DMS79 treated with DMSO at 0.1 percent for 48 hours (cell line): ENCODE measurements around the gene TLCD1.
"Not testable (repeated sequence)": the region's sequence is repeated elsewhere in the genome, so short reads cannot be mapped to it uniquely, and the experiment has no call there.

Experiments
- DNase-seq: peaks from one replicate; lab custom pipeline; 2025; lab: John Stamatoyannopoulos, UW

Gene TLCD1

DNA sequence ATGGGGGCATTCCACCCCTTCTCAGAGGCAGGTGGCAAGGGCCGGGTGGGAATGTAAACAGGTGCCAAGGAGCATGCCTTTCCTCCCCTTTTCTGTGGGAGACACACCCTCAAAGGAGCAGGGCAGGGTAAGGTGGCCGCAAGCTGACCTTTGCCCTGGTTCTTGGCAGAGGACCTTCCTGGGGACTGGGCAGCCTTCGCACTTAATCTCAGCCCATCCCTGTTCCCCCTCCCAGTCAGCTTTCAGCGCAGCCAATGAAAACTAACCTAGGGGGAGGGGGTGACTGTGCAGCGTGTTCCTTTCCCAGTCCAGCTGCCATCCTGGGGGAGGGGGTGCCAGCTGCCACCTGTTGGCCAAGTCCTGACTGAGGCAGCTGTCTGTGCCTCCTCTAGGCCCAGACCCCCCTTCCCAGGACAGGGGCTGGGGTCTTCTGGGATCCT is 20.6 kb upstream of the TLCD1 start:
- peak; percentile 76 for DNase-seq

GRCh38 chr17:28745786-28746411 is 19.9 kb upstream of the TLCD1 start:
- peak; percentile 12 for DNase-seq

DNA sequence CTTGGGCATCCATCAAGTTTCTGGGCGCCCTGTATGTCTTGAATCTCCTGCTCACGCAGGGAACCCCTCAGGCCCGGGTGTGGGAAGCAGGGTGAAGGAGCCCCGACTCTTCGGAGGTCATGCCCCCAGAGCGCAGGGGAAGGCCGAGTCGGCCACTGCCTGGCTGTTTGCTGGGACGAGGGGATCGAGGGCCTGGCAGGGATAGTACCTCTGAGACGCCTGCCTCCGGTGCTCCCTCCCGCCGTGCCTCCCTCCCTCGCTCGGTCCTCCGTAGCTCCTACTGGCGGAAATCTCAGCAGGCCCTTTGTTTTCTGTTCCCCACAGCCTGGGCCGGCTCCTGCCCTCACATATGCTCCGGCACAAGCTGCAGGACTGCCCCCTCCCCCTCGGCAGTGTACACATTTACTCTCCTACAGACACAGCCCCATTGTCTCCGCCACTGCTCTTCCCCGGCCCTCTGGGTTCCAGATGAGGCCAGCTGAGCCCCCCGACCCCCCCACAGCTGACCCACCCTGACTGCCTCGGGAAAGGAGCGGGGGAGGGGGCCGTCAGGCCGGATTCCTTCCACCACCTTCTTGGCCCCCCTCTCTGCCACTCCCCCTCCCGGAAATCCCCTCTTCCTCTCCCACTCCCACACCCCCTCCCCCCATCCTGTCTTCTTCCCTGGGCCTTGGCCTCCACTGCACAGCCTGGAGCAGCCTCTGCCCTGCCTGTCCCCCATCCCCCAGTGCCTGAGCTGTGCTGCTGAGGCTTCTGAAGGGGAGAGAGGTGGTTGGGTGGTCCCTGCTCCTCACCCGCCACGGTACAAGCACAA is 19.1 kb upstream of the TLCD1 start:
- DNase-seq: no peak

DNA sequence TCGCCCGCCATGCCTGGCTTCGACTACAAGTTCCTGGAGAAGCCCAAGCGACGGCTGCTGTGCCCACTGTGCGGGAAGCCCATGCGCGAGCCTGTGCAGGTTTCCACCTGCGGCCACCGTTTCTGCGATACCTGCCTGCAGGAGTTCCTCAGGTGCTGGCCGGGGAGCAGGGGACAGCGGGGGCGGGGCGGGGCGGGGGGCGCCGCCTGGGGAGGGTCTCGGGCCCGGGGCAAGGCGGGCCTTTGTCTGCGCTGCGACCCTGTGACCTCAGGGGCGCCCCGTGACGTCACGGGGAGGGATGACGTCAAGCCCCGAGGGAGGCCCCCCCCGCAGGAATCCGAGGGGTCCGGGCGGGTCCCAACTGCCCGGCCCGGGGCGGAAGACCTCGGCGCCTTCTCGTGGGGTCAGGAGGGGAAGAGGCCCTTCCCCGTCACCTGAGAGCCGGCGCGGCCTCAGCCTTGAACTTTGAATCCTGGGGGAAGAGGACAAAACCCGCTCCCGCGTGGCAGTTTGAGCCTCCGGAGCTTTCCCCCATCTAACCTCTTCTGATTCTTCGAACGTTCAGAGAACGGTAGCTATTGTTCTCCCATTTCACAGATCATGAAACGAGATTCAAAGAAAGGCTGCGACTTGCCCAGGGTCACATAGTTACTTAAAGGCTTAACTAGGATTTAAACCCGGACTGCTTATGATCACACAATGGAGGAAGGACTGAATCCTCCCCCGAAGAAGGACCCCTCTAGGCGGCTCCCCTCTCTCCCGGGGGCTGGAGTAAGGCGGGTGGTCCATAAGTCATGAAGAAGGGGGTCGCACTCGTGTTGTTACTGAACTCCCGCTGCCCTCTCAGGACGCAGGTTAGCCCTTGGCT is 18.3 kb upstream of the TLCD1 start:
- peak; percentile 14 for DNase-seq

DNA sequence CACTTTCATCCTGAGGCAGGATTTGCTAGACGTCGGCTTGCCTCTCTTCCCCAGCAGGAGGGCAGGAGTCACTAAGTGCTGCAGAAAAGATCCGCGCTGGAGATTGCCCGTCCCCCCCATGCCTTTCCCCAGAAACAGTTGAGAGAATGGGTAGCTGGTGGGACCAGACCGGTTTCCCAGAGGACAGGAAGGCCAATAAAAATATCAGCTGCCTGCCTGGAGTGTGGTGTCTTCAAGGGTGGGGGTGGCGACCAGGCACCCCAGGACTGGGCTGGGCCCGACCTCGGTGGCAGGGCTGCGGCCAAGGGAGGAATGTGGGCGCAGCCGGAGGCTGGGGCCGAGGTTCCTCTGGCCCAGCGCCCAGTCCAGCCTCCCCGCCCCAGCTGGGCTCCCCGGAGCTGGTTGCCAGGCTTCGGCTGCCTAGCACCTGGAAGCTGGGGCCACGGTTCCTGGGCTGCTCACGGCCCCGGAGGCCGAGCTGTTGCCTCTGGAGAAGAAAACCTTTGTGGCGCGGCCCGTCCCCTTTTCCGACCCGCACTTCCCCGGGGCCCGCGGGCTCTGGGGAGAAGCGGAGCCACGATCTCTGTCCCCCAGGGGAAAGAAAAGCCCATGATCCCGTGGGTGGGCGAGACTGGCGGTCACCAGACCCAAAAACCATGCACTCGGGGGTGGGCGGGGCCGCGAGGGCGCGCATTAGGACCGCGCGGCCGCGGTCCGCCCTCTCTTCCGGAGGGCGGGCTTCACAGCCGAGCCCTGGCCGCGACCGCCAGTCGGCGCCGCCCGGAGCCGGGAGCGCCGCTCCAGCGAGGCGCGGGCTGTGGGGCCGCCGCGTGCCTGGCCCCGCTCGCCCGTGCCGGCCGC is 17.4 kb upstream of the TLCD1 start, which contains the start of gene TRAF4:
Gene TRAF4, plus strand, starts transcription at position 769 of the 861 bp plus-strand sequence. CDS start 102 bp downstream, outside the sequence.
- peak; percentile 58 for DNase-seq

DNA sequence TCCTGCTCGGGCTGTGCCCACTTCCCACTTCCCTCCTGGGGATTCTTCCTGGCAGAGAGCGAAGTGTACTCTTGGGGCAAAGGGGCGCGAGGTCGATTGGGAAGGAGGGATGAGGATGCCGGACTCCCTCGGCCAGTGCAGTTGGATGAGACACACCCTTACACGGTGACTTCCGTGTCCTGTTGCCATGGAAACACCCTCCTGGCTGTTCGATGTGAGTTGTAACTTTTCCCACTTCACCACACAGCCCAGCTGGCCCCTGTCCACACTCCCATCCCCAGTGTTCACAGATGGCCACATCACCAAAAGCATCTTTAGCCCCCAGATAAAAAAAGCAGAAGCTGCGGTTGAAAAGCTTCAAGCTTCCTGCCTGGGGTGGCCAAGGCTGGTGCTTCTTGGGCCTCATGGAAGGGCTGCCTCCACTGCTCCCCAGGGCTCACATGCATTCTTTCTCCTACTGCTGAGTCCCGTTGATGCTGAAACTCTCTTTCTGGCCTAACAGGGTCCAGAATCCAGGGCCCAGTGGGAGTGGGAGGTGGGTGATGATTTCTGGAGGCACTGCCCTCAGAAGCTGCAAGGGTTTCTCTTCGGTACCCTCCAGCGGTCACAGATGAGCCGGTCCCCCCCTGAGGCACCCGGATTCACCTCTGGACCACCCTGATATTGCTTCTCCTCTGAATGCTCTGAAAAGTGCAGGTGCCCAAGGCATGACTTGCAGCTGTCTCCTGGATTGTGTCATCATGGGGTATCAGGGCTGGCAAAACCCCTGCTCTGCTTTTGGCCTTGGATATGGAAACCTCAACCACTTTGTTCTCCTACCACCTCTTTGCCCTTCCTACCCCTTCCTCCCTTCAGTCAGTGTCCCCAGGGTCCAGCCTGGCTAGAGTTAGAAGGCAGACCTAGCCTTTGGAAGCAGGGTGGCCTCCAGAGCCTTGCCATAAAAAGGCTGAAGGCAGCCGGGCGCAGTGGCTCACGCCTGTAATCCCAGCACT is 15.6 kb upstream of the TLCD1 start:
- DNase-seq: no peak

GRCh38 chr17:28740406-28741357 is 14.6 kb upstream of the TLCD1 start:
- DNase-seq: no peak

- no peak for DNase-seq
These were observed 12.8 kb upstream of the TLCD1 start for GRCh38 chr17:28738680-28739384.

GRCh38 chr17:28737770-28738679 is 12.0 kb upstream of the TLCD1 start:
- DNase-seq: no peak

- DNase-seq: no peak
These were observed 11.3 kb upstream of the TLCD1 start for GRCh38 chr17:28737316-28737715.

- DNase-seq: not testable (repeated sequence)
These were observed 10.1 kb upstream of the TLCD1 start for GRCh38 chr17:28735913-28736769.

- DNase-seq: no peak
These were observed 9.2 kb upstream of the TLCD1 start for GRCh38 chr17:28735242-28735722.

DNA sequence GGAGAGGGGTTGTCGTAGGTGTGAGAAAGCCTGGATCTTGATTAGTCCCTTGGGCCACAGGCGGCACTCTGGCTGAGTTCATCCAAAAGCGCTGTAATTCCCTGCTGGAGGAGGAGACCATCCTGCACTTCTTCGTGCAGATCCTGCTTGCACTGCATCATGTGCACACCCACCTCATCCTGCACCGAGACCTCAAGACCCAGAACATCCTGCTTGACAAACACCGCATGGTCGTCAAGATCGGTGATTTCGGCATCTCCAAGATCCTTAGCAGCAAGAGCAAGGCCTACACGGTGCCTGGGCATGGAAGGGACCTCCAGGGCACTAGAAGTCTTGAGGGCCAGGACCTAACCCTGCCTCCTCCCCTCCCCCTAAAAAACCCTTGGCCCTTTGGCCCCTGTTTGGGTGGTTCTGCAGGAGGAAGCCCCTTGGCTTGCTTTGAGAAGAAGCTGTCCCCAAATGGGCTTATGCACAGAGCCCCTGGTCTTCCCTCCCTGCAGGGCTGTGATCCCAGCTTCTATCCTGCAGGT is 8.7 kb upstream of the TLCD1 start:
- no peak for DNase-seq

DNA sequence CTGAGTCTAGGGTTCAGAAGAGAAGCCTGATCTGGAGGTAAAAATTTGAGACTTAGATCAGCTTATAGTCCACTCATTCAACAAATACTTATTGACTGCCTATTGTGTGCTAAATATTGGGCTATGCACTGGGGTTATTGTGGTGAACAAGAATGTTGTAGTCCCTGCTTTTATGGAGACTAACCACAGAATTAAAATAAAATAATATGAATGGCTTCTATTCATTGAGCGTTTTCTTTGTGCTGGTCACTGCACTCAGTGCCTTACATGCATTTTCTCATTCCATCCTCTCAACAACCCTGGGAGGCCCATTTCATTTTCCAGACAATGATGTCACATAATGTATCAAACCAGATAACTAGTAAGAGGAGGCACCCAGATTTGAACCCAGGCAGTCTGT is 7.3 kb upstream of the TLCD1 start:
- no peak for DNase-seq

GRCh38 chr17:28729950-28730330 is 3.9 kb upstream of the TLCD1 start:
- no peak for DNase-seq
